ENCODE measurements around the gene KIF21A. TPM values are rescaled to one million over a fixed set of nuclear protein-coding genes. Genes with fewer than 3 reads are reported as not detected.

KIF21A gene
- total and polyA plus RNA-seq, 8 donors, result 6.3 to 17.3 (median 14.3) TPM

GRCh38 chr12:39417916-39418315 is 25.0 kb downstream of the KIF21A start:
- Histone ChIP-seq H3K4me3 (no peak overlapping the region), H3K27ac (no peak overlapping the region), H3K9me3 (no peaks in the 10 kb centered on the region), H3K4me1 (no peaks in the 10 kb centered on the region), H3K27me3 (no peaks in the 10 kb centered on the region), H3K36me3 (no peaks in the 10 kb centered on the region)
- ATAC-seq (no peak), FAIRE-seq (no peak), DNase-seq (no peak)
- no peak for TF ChIP-seq CTCF (IDR thresholded peaks at IDR 0.05)
- intact Hi-C loops (cut with DNase I), result no loop called here
- 97 to 98% methylated on average over 2 of the region's 2 CpGs for WGBS, 2 donors

DNA sequence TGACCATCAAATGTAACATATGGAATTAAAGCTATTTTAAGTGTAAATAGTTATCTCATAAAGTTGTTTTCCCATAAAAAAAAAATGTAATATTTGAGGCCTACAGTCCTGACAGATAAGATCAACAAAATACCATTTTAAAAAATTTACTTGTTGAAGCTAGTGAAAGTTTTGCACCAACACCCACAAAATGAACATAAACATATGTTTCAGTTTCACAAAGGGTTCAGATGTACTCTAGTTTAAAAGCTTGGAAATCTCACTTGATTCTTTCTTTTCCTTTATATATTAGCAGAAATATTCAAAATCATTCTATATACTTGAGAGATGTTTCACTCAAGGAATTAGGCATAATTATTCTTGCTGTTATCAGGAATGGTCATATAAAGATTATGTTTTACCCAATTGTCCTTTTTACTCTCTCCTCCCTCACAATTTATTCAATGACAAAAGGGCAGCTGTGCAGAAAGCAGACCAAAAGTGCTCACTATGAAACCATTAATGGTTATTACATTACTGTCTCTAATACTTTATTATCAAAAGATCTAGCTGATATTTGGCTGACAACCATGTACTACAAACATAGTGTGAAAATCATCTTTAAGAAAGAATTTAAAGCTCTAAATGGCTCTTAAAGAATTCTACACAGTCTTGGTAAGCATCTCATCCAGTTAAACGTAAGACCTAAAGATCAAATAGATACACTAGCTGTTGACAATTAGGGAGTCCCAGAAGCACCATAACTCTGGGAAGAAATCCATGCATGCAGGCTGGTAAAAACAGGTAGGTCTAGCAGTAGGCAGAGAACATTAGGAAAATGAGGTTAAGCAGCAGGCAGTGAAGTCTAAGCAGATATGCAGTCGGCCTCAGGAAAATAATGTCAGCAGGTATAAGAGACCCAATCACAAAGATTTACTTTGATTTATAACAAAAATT is 28.8 kb downstream of the KIF21A start:
- Histone ChIP-seq H3K27ac (no peak overlapping the region), H3K27me3 (no peaks in the 10 kb centered on the region), H3K4me3 (no peak overlapping the region), H3K9me3 (no peaks in the 10 kb centered on the region), H3K36me3 (no peaks in the 10 kb centered on the region), H3K4me1 (no peaks in the 10 kb centered on the region)
- ATAC-seq, result no peak
- WGBS, 2 donors, result 43 to 52% methylated on average over 2 of the region's 2 CpGs
- intact Hi-C loops (cut with DNase I), result no loop called here
- no peak for TF ChIP-seq CTCF (IDR thresholded peaks at IDR 0.05)
- no peak for DNase-seq
- no peak for FAIRE-seq

DNA sequence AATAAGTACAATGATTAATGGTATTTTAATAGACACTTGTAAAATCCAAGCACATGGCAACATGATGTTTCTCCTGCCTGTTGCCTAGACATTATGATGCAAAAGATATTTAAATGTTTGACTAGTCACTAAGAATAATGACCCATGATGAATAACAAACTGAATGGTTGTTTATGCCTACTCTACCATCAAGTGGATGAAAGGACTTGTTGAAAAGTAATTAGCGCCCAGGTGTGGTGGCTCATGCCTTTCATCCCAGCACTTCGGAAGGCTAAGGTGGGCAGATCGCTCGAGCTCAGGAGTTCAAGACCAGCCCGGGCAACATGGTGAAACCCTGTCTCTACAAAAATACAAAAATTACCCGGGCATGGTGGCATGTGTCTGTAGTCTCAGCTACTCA is 30.7 kb downstream of the KIF21A start:
- FAIRE-seq (no peak), ATAC-seq (no peak), DNase-seq (no peak)
- Histone ChIP-seq H3K4me3 (no peak overlapping the region), H3K27me3 (no peaks in the 10 kb centered on the region), H3K9me3 (no peaks in the 10 kb centered on the region), H3K27ac (no peak overlapping the region), H3K36me3 (no peaks in the 10 kb centered on the region), H3K4me1 (no peaks in the 10 kb centered on the region)
- WGBS, 2 donors, result 92 to 94% methylated on average over 6 of the region's 6 CpGs
- intact Hi-C loops (cut with DNase I), result no loop called here
- no peak for TF ChIP-seq CTCF (IDR thresholded peaks at IDR 0.05)

- no peak for FAIRE-seq
- no peak for ATAC-seq
- Histone ChIP-seq H3K27me3 (no peaks in the 10 kb centered on the region), H3K36me3 (no peaks in the 10 kb centered on the region), H3K4me1 (no peaks in the 10 kb centered on the region), H3K9me3 (no peaks in the 10 kb centered on the region), H3K4me3 (no peak overlapping the region), H3K27ac (no peak overlapping the region)
- no peak for DNase-seq
- intact Hi-C loops (cut with DNase I), result no loop called here
- TF ChIP-seq CTCF (IDR thresholded peaks at IDR 0.05), result no peak
Observed at GRCh38 chr12:39406262-39406661, 36.7 kb downstream of the KIF21A start.

- 90 to 93% methylated on average over 3 of the region's 3 CpGs for WGBS, 2 donors
- ATAC-seq (no peak), FAIRE-seq (no peak), DNase-seq (no peak)
- no peaks in the 10 kb centered on the region for H3K9me3 ChIP-seq
- no peak overlapping the region for H3K27ac ChIP-seq
- H3K36me3 ChIP-seq, result no peaks in the 10 kb centered on the region
- no peak overlapping the region for H3K4me3 ChIP-seq
- no peaks in the 10 kb centered on the region for H3K4me1 ChIP-seq
- TF ChIP-seq CTCF (IDR thresholded peaks at IDR 0.05), result no peak
- no peaks in the 10 kb centered on the region for H3K27me3 ChIP-seq
- intact Hi-C loops (cut with DNase I), result no loop called here
Observed at GRCh38 chr12:39405580-39405979, 37.3 kb downstream of the KIF21A start.
